OCI-LY7 (cell line): ENCODE data around the gene SNRPA1.

Experiments used
- EZH2phosphoT487 ChIP-seq: fragments of 200-600 bp; sonication (generic); IDR thresholded peaks from 2 replicates; pipeline ENCODE4 v1.6.1; 2018; ENCODE audit warnings: low read depth, borderline replicate concordance, mild to moderate bottlenecking, mixed run types, antibody characterized with exemption, low read length, moderate library complexity, mixed read lengths
- TF ChIP-seq, protein P1 (sequence below): fragments of 200-600 bp; sonication (generic); conservative IDR thresholded peaks from 2 replicates; pipeline ENCODE4 v1.5.1; 2014; ENCODE audit warnings: mild to moderate bottlenecking, antibody characterized with exemption, low read length, moderate library complexity, mixed read lengths

DNA sequence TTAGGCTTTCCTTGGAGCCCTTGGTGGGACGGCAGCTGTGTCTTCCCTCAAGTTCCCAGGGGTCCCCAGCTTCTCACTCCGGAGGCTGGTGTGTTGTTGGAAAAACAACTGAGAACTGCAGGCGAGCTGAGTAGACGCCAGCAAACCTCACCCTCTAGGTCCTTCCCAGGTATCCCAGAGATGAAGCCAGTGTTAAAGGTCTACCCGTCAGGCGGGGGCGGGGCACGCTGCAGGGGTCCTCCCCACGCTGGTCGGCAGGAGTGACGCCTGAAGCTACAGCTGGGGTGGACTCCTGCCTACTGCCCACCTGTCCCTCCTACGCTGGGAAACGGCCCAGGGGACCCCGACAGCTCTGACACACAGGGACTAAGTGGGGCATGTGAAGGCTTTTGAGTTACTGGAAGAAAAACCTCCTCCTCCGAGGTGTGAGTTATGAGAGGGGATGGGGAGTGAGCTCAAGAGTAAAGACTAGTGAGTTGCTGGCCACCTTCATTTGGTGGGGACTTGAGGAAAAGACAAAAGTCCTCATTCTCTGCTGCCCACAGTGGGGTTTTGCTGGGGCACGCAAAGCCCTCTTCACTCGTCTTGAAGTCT is 32.2 kb upstream of the SNRPA1 start:
- TF ChIP-seq, protein P1, sequence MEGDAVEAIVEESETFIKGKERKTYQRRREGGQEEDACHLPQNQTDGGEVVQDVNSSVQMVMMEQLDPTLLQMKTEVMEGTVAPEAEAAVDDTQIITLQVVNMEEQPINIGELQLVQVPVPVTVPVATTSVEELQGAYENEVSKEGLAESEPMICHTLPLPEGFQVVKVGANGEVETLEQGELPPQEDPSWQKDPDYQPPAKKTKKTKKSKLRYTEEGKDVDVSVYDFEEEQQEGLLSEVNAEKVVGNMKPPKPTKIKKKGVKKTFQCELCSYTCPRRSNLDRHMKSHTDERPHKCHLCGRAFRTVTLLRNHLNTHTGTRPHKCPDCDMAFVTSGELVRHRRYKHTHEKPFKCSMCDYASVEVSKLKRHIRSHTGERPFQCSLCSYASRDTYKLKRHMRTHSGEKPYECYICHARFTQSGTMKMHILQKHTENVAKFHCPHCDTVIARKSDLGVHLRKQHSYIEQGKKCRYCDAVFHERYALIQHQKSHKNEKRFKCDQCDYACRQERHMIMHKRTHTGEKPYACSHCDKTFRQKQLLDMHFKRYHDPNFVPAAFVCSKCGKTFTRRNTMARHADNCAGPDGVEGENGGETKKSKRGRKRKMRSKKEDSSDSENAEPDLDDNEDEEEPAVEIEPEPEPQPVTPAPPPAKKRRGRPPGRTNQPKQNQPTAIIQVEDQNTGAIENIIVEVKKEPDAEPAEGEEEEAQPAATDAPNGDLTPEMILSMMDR: no peak
- no peak for TF ChIP-seq EZH2phosphoT487
